Vagina (tissue), 2 donors: ENCODE data around the gene RHEB. TPM values are rescaled to one million over a fixed set of nuclear protein-coding genes. Genes with fewer than 3 reads are reported as not detected.
A peak's percentile ranks its signal among the peaks of the same experiment; 100 is the strongest.

Experiments
- DNase-seq, 2 donors: peaks; one replicate each; pipeline ENCODE4 v3.0.0-alpha.2; 2017; ENCODE audit errors: extremely low spot score in 2 of 2
- H3K27ac ChIP-seq: fragments of 200-600 bp; sonication (generic); one replicate; pipeline ENCODE4 v1.5.1; 2019
- H3K27me3 ChIP-seq: fragments of 200-600 bp; sonication (generic); one replicate; pipeline ENCODE4 v1.5.1; 2019
- H3K36me3 ChIP-seq, 2 donors: fragments of 200-600 bp; sonication (generic); one replicate each; pipeline ENCODE4 v1.5.1; 2017 to 2019
- H3K4me1 ChIP-seq: fragments of 200-600 bp; sonication (generic); one replicate; pipeline ENCODE4 v1.5.1; 2019
- H3K4me3 ChIP-seq, 2 donors: fragments of 200-600 bp; sonication (generic); 1 replicate in 1 of 2; 2 replicates in 1 of 2; pipeline ENCODE4 v1.5.1; 2016 to 2019
- H3K9me3 ChIP-seq: fragments of 200-600 bp; sonication (generic); one replicate; pipeline ENCODE4 v1.5.1; 2019
- POLR2A ChIP-seq, 2 donors: fragments of 450-650 bp; IDR thresholded peaks; one replicate each; pipeline ENCODE4 v1.6.1; 2017; ENCODE audit warnings: antibody characterized with exemption in 2 of 2, mild to moderate bottlenecking in 2 of 2, moderate library complexity in 2 of 2
- POLR2AphosphoS5 ChIP-seq, 2 donors: sonication (generic); formaldehyde crosslinking; IDR thresholded peaks; one replicate each; pipeline ENCODE4 v1.9.0; 2017; ENCODE audit warnings: antibody characterized with exemption in 2 of 2, mild to moderate bottlenecking in 2 of 2, low read depth in 1 of 2; ENCODE audit not compliant: insufficient read depth in 1 of 2
- intact Hi-C: fragments of 100-400 bp; cut with DNase I; formaldehyde crosslinking; loops from one replicate; pipeline ENCODE4 v1.15.1; 2023
- total RNA-seq: library from RNA; depleted of rRNA; stranded (reverse); fragments of >200 nt; gene quantifications from one replicate; pipeline ENCODE4 v1.2.3, GENCODE V29; 2016
- TF ChIP-seq, protein P1 (sequence below), 3 experiments: fragments of 450-650 bp in 2 of 3; fragments of 200-600 bp in 1 of 3; sonication (generic) in 1 of 3; IDR thresholded peaks; one replicate each; pipeline ENCODE4 v1.5.1; 2017 to 2019; ENCODE audit warnings: antibody characterized with exemption in 3 of 3, mild to moderate bottlenecking in 2 of 3, moderate library complexity in 2 of 3

Gene RHEB
- total RNA-seq, 1 donor from 2014 or later, result 74.2 TPM

DNA sequence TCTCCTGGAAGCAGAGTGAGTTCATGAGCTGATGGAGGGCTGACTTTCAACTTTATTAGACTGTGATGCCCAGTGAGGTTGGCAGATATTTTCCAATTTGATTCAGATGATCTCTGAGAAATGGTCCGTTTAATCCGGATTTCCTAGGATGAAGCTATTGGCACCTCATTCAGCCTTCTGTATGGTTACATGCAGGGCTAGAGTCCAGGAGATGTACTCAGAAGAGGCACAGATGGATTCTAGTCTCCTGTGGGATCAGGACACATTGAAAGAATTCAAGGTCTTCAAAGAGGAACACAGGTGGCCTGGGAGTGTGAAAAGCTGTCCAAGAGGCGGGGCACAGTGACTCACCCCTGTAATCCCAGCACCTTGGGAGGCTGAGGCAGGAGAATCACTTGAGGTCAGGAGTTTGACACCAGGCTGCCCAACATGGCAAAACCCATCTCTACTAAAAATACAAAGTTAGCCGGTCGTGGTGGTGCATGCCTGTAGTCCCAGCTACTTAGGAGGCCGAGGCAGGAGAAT lies 23.0 kb upstream of the RHEB start:
- Histone ChIP-seq H3K9me3 (no peaks in the 10 kb centered on the region), H3K27ac (no peak overlapping the region), H3K36me3 (no peaks in the 10 kb centered on the region), H3K4me1 (peaks cover 13% of the 10 kb centered on the region), H3K4me3 (no peak overlapping the region), H3K27me3 (no peaks in the 10 kb centered on the region)
- intact Hi-C loops, result no loop called here
- no peak for DNase-seq
- TF ChIP-seq POLR2AphosphoS5 (IDR thresholded peaks at IDR 0.05; ENCODE audit: insufficient read depth in 1 of 2, low read depth in 1 of 2), result no peak
- no peak for TF ChIP-seq POLR2A (IDR thresholded peaks at IDR 0.05)
- TF ChIP-seq, protein P1, sequence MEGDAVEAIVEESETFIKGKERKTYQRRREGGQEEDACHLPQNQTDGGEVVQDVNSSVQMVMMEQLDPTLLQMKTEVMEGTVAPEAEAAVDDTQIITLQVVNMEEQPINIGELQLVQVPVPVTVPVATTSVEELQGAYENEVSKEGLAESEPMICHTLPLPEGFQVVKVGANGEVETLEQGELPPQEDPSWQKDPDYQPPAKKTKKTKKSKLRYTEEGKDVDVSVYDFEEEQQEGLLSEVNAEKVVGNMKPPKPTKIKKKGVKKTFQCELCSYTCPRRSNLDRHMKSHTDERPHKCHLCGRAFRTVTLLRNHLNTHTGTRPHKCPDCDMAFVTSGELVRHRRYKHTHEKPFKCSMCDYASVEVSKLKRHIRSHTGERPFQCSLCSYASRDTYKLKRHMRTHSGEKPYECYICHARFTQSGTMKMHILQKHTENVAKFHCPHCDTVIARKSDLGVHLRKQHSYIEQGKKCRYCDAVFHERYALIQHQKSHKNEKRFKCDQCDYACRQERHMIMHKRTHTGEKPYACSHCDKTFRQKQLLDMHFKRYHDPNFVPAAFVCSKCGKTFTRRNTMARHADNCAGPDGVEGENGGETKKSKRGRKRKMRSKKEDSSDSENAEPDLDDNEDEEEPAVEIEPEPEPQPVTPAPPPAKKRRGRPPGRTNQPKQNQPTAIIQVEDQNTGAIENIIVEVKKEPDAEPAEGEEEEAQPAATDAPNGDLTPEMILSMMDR (IDR thresholded peaks at IDR 0.05), result no peak

DNA sequence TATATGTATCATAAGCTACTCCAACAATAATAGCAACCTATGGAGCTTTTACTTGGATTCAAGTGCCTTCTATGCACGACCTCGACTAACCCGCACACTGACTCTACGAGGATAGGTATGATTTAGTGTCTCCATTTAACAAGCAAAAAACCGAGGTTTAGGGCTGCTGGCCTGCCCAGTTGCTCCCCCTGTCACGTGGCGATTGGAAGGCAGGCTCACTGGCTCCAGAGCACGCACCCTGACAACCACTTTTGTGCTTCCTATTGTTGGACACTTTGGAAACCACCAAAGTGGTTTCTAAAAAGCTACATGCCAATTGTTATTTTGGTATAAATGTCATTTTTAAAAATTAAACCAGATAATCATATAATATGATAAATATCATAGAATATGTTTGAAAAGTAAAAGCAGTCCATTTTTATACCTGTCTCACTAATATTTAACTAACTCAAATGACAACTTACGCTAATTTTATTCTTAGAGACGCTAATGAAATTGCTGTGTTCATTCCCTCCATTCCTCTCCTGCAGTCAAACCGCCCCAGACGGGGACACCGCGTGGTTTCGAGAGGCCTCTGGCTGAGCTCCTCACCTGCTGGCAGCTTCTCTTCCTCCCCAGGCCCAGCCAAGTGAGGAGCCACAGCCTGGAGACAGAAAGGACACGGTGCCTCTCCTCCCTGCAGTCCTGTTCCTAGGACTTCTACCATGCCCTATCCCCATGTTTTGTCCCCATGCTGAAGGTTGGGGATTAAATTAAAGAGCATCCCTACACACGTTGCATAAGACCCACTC lies 22.2 kb upstream of the RHEB start:
- TF ChIP-seq POLR2AphosphoS5 (IDR thresholded peaks at IDR 0.05; ENCODE audit: insufficient read depth in 1 of 2, low read depth in 1 of 2) (no peak), POLR2A (IDR thresholded peaks at IDR 0.05) (no peak)
- TF ChIP-seq, protein P1 (IDR thresholded peaks at IDR 0.05), result no peak
- no peak for DNase-seq

DNA sequence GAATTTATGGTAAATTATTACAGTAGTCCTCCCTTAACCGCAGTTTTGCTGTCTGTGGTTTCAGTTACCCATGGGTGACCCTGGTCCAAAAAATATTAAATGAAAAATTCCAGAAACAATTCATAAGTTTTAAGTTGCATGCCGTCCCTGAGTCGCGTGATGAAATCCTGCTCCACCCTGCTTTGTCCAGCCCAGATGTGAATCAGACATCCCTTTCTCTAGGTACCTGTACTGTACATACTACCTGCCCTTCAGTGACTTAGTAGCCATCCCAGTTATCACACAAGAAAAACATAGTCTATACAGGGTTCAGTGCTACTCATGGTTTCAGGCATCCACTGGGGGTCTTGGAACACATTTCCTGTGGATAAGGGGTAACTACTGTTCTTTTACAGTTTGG lies 20.5 kb upstream of the RHEB start:
- Histone ChIP-seq H3K27me3 (no peaks in the 10 kb centered on the region), H3K27ac (no peak overlapping the region), H3K4me3 (no peak overlapping the region), H3K4me1 (peaks cover 13% of the 10 kb centered on the region), H3K9me3 (no peaks in the 10 kb centered on the region), H3K36me3 (no peaks in the 10 kb centered on the region)
- no peak for TF ChIP-seq POLR2A (IDR thresholded peaks at IDR 0.05)
- TF ChIP-seq, protein P1 (IDR thresholded peaks at IDR 0.05), result no peak
- no peak for TF ChIP-seq POLR2AphosphoS5 (IDR thresholded peaks at IDR 0.05; ENCODE audit: insufficient read depth in 1 of 2, low read depth in 1 of 2)
- no peak for DNase-seq
- intact Hi-C loops, result no loop called here

More for the DNA sequence above, 22.2 kb upstream of the RHEB start:
- Histone ChIP-seq H3K27ac (no peak overlapping the region), H3K9me3 (no peaks in the 10 kb centered on the region), H3K4me1 (peaks cover 13% of the 10 kb centered on the region), H3K4me3 (no peak overlapping the region), H3K36me3 (no peaks in the 10 kb centered on the region), H3K27me3 (no peaks in the 10 kb centered on the region)
- intact Hi-C loops, result no loop called here

DNA sequence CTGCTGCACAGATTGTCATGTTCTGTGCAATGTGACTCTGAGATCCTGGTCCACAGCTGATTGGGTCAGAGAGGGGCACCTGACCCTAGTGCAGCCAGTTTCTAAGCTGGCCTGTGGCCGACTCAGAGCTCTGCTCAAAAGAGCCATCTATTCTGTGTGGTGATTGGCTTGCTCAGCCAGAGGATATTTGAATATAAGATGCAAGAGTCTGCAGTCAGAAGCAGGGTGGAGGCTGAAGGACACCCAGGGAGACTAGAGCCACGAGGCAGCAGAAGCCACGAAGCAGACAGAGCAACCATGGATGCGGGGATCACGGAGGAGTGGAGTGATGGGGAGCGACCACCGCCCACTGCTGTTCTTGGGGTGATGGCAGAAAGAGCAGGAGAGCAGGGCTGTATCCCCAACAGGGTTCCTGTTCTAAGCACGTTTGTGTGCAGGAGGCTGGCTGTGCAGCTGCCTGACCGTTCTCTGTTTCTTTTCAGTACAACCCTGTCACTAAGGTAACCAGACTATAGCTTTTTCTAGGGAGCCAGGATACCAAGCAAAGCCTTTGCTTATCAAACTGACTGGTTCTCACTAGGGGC lies 19.5 kb upstream of the RHEB start:
- Histone ChIP-seq H3K4me3 (no peak overlapping the region), H3K4me1 (peaks cover 13% of the 10 kb centered on the region), H3K27me3 (no peaks in the 10 kb centered on the region), H3K9me3 (no peaks in the 10 kb centered on the region), H3K36me3 (no peaks in the 10 kb centered on the region), H3K27ac (peak overlapping the region; percentile 9)
- DNase-seq, result no peak
- intact Hi-C loops, result no loop called here
- TF ChIP-seq POLR2AphosphoS5 (IDR thresholded peaks at IDR 0.05; ENCODE audit: insufficient read depth in 1 of 2, low read depth in 1 of 2) (no peak), POLR2A (IDR thresholded peaks at IDR 0.05) (no peak)
- TF ChIP-seq, protein P1 (IDR thresholded peaks at IDR 0.05), result no peak
